OCI-LY3 (cell line): ENCODE data around the gene GTF2I.

Experiments
- H2AFZ ChIP-seq: fragments of 200-600, 300-600 bp; shearing (Covaris generic); 2 replicates; pipeline ENCODE4 v1.6.0; 2014; ENCODE audit warnings: antibody characterized with exemption, low read depth, low read length
- H3K27ac ChIP-seq: fragments of 200-600, 300-600 bp; sonication (generic); 2 replicates; pipeline ENCODE4 v1.5.1; 2014; ENCODE audit warnings: mild to moderate bottlenecking, low read length, moderate library complexity, mixed read lengths
- H3K27me3 ChIP-seq: fragments of 200-600, 300-600 bp; sonication (generic); 2 replicates; pipeline ENCODE4 v1.6.1; 2014; ENCODE audit warnings: low read depth, low read length, mixed read lengths
- H3K36me3 ChIP-seq: fragments of 200-600, 300-600 bp; sonication (generic); replicated peaks from 2 replicates; pipeline ENCODE3; 2014; ENCODE audit warnings: low read depth, low read length, mixed read lengths
- H3K4me1 ChIP-seq: fragments of 300-600, 200-600 bp; sonication (generic); 2 replicates; pipeline ENCODE4 v1.6.1; 2014; ENCODE audit warnings: low read length, mixed read lengths
- H3K4me2 ChIP-seq: fragments of 200-600, 300-600 bp; sonication (generic); 2 replicates; pipeline ENCODE4 v1.6.1; 2014; ENCODE audit warnings: low read length, mixed read lengths
- H3K4me3 ChIP-seq: fragments of 300-600, 200-600 bp; sonication (generic); 2 replicates; pipeline ENCODE4 v1.5.1; 2014; ENCODE audit warnings: antibody characterized with exemption, mild to moderate bottlenecking, low read length, moderate library complexity
- H3K79me2 ChIP-seq: fragments of 300-600, 200-600 bp; shearing (Covaris generic); 2 replicates; pipeline ENCODE4 v1.6.1; 2014; ENCODE audit warnings: mild to moderate bottlenecking, low read length, mixed read lengths
- H3K9ac ChIP-seq: fragments of 300-600, 200-600 bp; shearing (Covaris generic); 2 replicates; pipeline ENCODE4 v1.6.0; 2014; ENCODE audit warnings: mild to moderate bottlenecking, low read length, moderate library complexity
- H3K9me3 ChIP-seq: fragments of 200-600, 300-600 bp; shearing (Covaris generic); 2 replicates; pipeline ENCODE4 v1.6.1; 2014; ENCODE audit warnings: low read length, mixed read lengths; ENCODE audit not compliant: insufficient read depth
- H4K20me1 ChIP-seq: fragments of 200-600, 300-600 bp; sonication (generic); 2 replicates; pipeline ENCODE4 v1.6.1; 2016; ENCODE audit warnings: low read length, mixed read lengths; ENCODE audit not compliant: insufficient read depth
- CTCF ChIP-seq: fragments of 200-600, 300-600 bp; sonication (generic); IDR thresholded peaks from 2 replicates; pipeline ENCODE4 v1.5.1; 2014; ENCODE audit warnings: antibody characterized with exemption, low read length, low read depth
- EZH2phosphoT487 ChIP-seq: fragments of 200-600 bp; shearing (Covaris generic); IDR thresholded peaks from 2 replicates; pipeline ENCODE4 v1.6.1; 2018; ENCODE audit warnings: antibody characterized with exemption, mixed run types, low read depth

The GTF2I gene

GRCh38 chr7:74657692-74658177, at the start of gene GTF2I:
Gene GTF2I, plus strand, starts transcription at chr7:74657718. Its CDS starts 31,411 bp downstream, at chr7:74689129.
- H3K36me3 ChIP-seq = no peaks in the 10 kb centered on the region
- H3K4me3 ChIP-seq = peak within 1 kb of the TSS; percentile 87
- H3K9ac ChIP-seq = peak within 1 kb of the TSS; percentile 100
- H3K4me1 ChIP-seq = peaks cover 43% of the 10 kb centered on the region
- H3K27me3 ChIP-seq = no peaks in the 10 kb centered on the region
- peaks cover 1% of the 10 kb centered on the region; the same call in 1 of the 2 replicates for H4K20me1 ChIP-seq
- TF ChIP-seq EZH2phosphoT487 (no peak), CTCF (no peak)
- peak within 1 kb of the TSS; percentile 99 for H3K27ac ChIP-seq
- H3K9me3 ChIP-seq = no peaks in the 10 kb centered on the region
- no peak within 1 kb of the TSS for H2AFZ ChIP-seq
- H3K79me2 ChIP-seq = peaks cover 55% of the 10 kb centered on the region
- H3K4me2 ChIP-seq = peak within 1 kb of the TSS; percentile 98

GRCh38 chr7:74612015-74612829, 45.3 kb upstream of the GTF2I start:
- no peak overlapping the region for H3K9ac ChIP-seq
- H3K4me3 ChIP-seq = no peak overlapping the region
- H3K79me2 ChIP-seq = no peaks in the 10 kb centered on the region
- H3K4me2 ChIP-seq = no peak overlapping the region
- H3K27me3 ChIP-seq = no peaks in the 10 kb centered on the region
- H3K4me1 ChIP-seq = peaks cover 17% of the 10 kb centered on the region
- TF ChIP-seq EZH2phosphoT487 (no peak), CTCF (no peak)
- no peaks in the 10 kb centered on the region for H3K9me3 ChIP-seq
- no peaks in the 10 kb centered on the region for H3K36me3 ChIP-seq
- H3K27ac ChIP-seq = no peak overlapping the region
- H2AFZ ChIP-seq = no peak overlapping the region
- H4K20me1 ChIP-seq = no peaks in the 10 kb centered on the region

- Histone ChIP-seq H2AFZ (peak overlapping the region; percentile 37), H3K4me1 (peaks cover 45% of the 10 kb centered on the region), H3K4me2 (peak overlapping the region; percentile 74), H3K4me3 (peak overlapping the region; percentile 33), H3K9ac (peak overlapping the region; percentile 82), H3K9me3 (no peaks in the 10 kb centered on the region), H4K20me1 (no peaks in the 10 kb centered on the region), H3K27me3 (no peaks in the 10 kb centered on the region), H3K27ac (peak overlapping the region; percentile 87), H3K36me3 (no peaks in the 10 kb centered on the region), H3K79me2 (no peaks in the 10 kb centered on the region)
- TF ChIP-seq CTCF = peak; percentile 52
- TF ChIP-seq EZH2phosphoT487 = no peak
These were observed 41.4 kb upstream of the GTF2I start for GRCh38 chr7:74615933-74616780.
